GM12864 (cell line): ENCODE results near the gene TTC31.
A peak's percentile ranks its signal among the peaks of the same experiment; 100 is the strongest.

Source experiments
- DNase-seq: peaks from one replicate; pipeline ENCODE4 v3.0.0-alpha.2; 2011; ENCODE audit warnings: low read depth
- H3K4me3 ChIP-seq: 2 replicates; pipeline ENCODE4 v1.5.1; 2011; ENCODE audit warnings: mild to moderate bottlenecking, low read depth, low read length, control low read depth
- TF ChIP-seq, protein P1 (sequence below): IDR thresholded peaks from 2 replicates; pipeline ENCODE4 v1.5.1; 2011; ENCODE audit warnings: low read depth, mild to moderate bottlenecking, moderate library complexity, low read length, control low read depth, inconsistent platforms; ENCODE audit errors: missing control alignments

Gene TTC31

DNA sequence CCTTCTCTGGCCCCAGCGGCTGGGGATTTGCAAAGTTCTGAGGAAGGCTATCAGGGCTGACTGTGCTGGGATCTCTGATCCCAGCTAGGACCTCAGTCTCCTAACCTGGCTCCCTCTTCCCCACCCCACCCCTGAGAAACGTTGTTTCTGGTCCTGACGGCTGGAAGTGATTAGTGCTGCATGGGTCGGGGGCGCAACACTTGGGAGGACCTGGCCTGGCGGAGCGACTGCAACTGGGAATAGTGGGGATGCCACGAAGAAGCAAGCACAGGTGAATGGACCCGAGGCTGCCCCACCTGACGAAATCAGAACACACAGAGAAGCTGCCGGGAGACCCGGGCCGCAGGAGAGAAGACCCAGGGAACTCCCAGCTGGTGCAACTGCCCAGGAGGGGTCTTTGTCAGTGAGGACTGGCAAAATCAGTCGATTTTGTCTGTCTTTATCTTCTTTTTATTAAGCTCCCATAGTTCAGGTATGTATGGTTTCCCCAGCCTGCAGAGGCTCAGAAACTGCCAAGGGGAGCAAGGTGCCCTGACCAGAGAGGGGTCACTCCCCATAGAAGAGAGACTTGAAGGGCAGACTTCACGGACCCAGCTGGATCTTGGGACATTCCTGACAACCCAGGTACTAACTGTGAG, 17.2 kb downstream of the TTC31 start:
- no peak overlapping the region for H3K4me3 ChIP-seq
- no peak for DNase-seq
- TF ChIP-seq, protein P1, sequence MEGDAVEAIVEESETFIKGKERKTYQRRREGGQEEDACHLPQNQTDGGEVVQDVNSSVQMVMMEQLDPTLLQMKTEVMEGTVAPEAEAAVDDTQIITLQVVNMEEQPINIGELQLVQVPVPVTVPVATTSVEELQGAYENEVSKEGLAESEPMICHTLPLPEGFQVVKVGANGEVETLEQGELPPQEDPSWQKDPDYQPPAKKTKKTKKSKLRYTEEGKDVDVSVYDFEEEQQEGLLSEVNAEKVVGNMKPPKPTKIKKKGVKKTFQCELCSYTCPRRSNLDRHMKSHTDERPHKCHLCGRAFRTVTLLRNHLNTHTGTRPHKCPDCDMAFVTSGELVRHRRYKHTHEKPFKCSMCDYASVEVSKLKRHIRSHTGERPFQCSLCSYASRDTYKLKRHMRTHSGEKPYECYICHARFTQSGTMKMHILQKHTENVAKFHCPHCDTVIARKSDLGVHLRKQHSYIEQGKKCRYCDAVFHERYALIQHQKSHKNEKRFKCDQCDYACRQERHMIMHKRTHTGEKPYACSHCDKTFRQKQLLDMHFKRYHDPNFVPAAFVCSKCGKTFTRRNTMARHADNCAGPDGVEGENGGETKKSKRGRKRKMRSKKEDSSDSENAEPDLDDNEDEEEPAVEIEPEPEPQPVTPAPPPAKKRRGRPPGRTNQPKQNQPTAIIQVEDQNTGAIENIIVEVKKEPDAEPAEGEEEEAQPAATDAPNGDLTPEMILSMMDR = no peak

DNA sequence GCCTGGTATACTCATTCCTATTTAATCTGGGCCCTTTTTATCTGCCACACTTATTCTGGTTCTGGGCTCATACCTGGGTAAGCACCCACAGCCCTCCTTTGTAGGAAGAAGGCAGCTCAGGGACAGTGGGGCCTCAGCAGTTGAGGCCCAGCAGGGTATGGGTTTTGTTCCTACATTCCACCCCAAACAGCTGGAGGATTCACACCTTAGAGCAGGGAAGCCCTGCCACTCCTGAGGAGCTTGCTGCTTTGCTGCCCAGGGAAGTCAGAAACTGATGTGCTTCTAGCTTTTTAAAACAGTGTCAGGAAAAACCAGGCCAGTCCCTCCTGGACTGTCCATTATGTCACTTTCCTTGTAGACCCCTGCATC, 17.7 kb downstream of the TTC31 start:
- TF ChIP-seq, protein P1 = no peak
- DNase-seq = no peak
- no peak overlapping the region for H3K4me3 ChIP-seq

DNA sequence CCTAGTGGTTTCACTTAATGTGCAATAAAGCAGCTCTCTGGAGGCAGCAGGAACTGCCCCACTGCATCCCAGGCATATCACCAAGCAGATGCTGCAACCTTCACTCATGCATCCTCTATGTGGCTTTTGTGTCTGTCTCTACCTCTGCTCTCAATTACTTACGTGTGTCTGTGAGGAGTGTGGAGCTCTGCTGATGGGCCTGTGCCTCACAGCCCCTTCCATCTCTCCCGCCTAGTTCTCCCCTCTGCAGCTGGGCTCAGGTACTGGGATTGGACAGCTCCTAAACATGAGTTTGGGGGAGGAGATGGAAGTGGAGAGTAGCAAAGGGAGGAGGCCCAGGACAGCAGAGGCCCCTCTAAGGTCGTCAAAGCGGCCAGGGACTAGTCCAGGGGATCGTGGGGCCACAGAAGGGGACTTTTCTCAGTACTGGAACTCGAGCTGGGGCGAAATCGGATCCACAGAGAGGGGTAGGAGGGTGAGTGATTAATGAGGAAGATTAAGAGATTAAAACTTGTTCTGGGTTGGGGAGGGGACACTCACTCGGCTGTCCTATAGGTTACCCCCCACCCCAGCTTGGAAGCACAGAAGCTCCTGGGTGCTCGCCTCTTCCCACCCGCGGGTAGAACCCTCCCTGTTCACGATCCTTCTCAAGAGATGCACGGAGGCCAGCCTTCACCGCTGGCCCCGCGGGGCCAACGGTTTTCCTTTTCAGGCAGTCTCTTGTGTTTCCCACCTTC, 18.6 kb downstream of the TTC31 start:
- H3K4me3 ChIP-seq = no peak overlapping the region
- DNase-seq = no peak
- TF ChIP-seq, protein P1 = no peak

DNA sequence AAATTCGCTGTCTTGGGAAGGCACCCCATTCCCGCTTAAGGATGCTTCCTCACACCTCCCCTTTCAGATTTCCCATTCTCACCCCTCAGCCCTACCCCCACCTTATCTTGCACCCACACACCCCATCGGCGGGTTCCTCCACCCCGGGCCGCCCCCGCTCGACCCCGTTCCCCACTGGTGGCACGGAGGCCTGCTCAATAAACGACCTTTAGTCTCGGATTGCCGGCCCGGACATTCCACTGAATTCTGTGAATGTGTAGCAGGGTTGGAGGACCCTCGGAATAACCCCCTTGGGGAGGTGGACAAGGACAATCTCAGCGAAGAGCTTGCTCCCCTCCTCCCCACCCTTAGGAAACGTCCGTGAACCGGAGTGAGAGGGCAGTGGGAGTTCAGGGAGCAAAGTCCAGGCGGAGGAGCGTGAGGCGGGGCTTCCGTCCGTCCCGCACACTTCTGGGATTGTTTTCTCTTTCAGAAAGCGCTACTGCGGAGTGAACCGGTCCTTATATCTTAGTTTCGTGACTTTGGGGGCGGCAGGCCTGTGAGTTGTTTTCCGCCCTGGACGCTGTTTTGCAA, 19.4 kb downstream of the TTC31 start:
- DNase-seq = no peak
- H3K4me3 ChIP-seq = peak overlapping the region; percentile 55
- TF ChIP-seq, protein P1 = no peak

DNA sequence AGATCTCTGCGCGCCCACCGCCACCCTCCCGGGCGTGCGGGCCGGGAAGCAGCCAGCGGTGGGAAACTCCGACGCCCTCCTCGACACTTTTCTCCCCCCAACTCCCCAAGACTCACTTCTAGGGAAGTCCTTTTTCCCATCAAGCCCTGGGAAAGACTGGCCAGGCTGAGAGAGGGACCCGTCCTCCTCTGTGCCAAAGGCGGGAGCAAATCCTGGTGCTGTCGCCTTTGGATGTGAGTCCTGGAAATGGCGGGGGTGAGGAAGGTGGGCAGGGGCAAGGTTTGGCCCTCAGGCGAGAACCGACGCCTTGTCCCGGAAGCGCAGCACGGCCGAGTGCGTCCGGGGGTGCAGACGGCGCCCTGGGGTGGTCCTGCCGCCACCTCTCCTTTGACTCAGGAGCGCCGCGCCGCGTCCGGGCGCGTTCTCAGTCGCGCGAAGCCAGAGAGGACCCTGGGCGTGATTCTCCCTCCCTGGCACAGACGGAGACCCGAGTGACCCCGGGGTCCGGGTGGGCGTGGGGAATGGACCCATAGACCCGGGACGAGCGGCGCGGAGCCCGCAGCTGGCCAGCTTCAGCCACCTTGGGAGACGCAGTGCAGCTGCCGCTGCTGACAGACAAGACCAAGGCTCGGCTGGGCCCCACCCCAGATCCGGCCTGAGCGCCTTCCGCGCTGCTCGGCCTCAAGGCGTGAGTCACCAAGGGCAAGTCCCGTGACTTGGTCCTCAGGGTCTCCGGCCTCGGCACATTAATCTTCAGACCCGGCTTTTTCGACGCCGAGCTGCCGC, 20.0 kb downstream of the TTC31 start:
- DNase-seq = no peak
- TF ChIP-seq, protein P1 = peak; percentile 43
- peak overlapping the region; percentile 55 for H3K4me3 ChIP-seq

DNA sequence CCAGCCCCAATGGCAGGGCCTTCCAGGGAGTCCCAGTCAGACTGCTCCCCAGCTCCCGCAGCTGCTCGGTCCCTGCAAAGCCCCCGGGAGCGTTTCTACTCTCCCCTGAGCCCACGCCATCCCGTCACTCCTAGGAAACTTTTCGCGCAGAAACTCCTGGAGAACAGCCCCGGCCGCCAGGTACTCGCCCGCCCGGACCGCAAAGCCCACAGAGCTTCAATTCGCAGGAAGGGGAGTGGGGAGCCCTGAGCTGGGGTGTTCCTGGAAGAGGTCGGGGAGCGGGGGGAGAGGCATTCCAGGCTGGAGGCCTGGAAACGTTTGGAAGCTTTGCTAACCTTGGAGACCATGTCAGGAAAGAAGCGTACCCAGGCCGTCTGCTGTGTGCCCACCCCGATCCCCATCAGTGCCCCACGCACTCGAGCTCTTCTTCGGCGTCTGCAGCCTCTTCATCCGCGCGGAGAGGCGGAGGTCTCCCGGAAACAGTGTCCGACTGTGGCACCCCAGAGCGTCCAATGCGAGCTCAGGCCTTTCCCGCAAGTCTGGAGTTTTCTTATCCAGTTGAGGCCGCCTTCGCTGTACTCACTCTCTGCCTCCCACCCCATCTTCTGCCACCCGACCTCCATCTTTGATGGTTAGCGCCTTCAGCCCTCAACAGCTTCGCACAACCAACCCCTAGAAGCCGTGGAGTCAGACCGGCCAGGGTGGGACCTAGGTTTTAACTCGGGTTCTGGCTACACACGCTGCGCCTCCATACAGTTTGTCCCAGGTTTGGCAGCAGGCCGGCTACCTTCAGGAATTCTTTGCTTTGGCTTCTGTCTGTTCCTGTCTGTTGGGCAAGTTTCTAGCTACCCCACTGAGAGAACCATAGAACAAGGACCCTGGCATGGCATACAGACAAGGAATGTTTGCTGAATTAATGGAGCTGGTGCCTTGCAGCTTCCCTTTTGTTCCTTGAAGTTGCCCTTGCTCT, 20.9 kb downstream of the TTC31 start:
- peak overlapping the region; percentile 55 for H3K4me3 ChIP-seq
- no peak for DNase-seq
- TF ChIP-seq, protein P1 = no peak
